ENCODE data around the gene PLXNA4.

DNA sequence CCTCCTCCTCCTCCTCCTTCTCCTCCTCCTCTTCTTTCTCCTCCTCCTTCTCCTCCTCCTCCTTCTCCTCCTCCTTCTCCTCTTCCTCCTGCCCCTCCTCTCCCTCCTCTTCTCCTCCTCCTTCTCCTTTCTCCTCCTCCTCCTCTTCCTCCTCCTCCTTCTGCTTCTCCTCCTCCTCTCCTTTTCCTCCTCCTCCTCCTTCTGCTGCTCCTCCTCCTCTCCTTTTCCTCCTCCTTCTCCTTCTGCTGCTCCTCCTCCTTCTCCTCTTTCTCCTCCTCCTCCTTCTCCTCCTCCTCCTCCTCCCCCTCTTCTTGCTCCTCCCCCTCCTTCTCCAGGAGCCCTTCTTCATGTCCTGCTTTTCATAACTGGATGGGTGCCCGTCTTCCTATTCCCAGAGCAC is 12.2 kb downstream of the PLXNA4 start:
- TF ChIP-seq, protein P1, sequence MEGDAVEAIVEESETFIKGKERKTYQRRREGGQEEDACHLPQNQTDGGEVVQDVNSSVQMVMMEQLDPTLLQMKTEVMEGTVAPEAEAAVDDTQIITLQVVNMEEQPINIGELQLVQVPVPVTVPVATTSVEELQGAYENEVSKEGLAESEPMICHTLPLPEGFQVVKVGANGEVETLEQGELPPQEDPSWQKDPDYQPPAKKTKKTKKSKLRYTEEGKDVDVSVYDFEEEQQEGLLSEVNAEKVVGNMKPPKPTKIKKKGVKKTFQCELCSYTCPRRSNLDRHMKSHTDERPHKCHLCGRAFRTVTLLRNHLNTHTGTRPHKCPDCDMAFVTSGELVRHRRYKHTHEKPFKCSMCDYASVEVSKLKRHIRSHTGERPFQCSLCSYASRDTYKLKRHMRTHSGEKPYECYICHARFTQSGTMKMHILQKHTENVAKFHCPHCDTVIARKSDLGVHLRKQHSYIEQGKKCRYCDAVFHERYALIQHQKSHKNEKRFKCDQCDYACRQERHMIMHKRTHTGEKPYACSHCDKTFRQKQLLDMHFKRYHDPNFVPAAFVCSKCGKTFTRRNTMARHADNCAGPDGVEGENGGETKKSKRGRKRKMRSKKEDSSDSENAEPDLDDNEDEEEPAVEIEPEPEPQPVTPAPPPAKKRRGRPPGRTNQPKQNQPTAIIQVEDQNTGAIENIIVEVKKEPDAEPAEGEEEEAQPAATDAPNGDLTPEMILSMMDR (IDR thresholded peaks at IDR 0.05), result no peak
- TF ChIP-seq EP300 (IDR thresholded peaks at IDR 0.05) (no peak), POLR2AphosphoS5 (IDR thresholded peaks at IDR 0.05) (no peak), POLR2A (IDR thresholded peaks at IDR 0.05) (no peak)

Data from stomach (tissue), 4 donors.